HepG2 (cell line): ENCODE measurements around the gene SEMA3C. TPM values are rescaled to one million over a fixed set of nuclear protein-coding genes. Genes with fewer than 3 reads are reported as not detected.

Source experiments
- BORCS8-MEF2B ChIP-seq: sonication (generic); formaldehyde crosslinking; IDR thresholded peaks from 2 replicates; pipeline ENCODE4 v1.8.0; 2022; ENCODE audit warnings: mild to moderate bottlenecking, missing genetic modification reagents
- KLF15 ChIP-seq: sonication (generic); formaldehyde crosslinking; IDR thresholded peaks from 2 replicates; pipeline ENCODE4 v1.8.1; 2023; ENCODE audit warnings: borderline replicate concordance, mild to moderate bottlenecking, inconsistent platforms, missing genetic modification reagents, mixed read lengths
- SRSF9 ChIP-seq: fragments of 200-400 bp; formaldehyde crosslinking; IDR thresholded peaks from 2 replicates; pipeline ENCODE4 v1.6.1; 2018; ENCODE audit warnings: borderline replicate concordance, mild to moderate bottlenecking, low read depth, low read length; ENCODE audit not compliant: insufficient read depth, poor library complexity, severe bottlenecking
- ZNF205 ChIP-seq: IDR thresholded peaks from 2 replicates; pipeline ENCODE4 v1.6.1; 2018; ENCODE audit warnings: missing biosample characterization, missing genetic modification reagents
- ZNF274 ChIP-seq: sonication (generic); formaldehyde crosslinking; IDR thresholded peaks from 2 replicates; pipeline ENCODE4 v1.5.1; 2020; ENCODE audit warnings: mild to moderate bottlenecking, missing genetic modification reagents
- ZNF382 ChIP-seq: sonication (generic); formaldehyde crosslinking; IDR thresholded peaks from 2 replicates; pipeline ENCODE4 v1.5.0; 2020; ENCODE audit warnings: missing genetic modification reagents, mild to moderate bottlenecking, borderline replicate concordance
- ZNF772 ChIP-seq: sonication (generic); formaldehyde crosslinking; IDR thresholded peaks from 2 replicates; pipeline ENCODE4 v1.5.0; 2020; ENCODE audit warnings: mild to moderate bottlenecking, missing genetic modification reagents
- polyA plus RNA-seq, 8 experiments: library from polyadenylated mRNA; depleted of rRNA in 3 of 8; stranded (reverse) in 7 of 8; unstranded in 1 of 8; fragments of >200 nt; fragmentation: Illumina TruSeq in 4 of 8; extraction: Trizol in 4 of 8; gene quantifications; 2 replicates each; pipeline versions ENCODE4 v1.2.1 to v1.2.3, GENCODE V29; 2011 to 2016; ENCODE audit warnings: low read depth in 4 of 8, missing spikeins in 1 of 8, mixed read lengths in 1 of 8; ENCODE audit not compliant: insufficient read depth in 1 of 8
- total RNA-seq, 5 experiments: library from RNA; depleted of rRNA; stranded (reverse); fragments of >200 nt; fragmentation: Illumina TruSeq; extraction: Trizol; gene quantifications; 2 replicates each; pipeline ENCODE4 v1.2.3, GENCODE V29; 2016; ENCODE audit warnings: low read depth in 1 of 5
- TF ChIP-seq, protein P1 (sequence below): sonication (generic); formaldehyde crosslinking; IDR thresholded peaks from one replicate; pipeline ENCODE4 v1.5.1; 2020; ENCODE audit warnings: mild to moderate bottlenecking, missing genetic modification reagents; ENCODE audit errors: not compliant biosample characterization
- TF ChIP-seq, protein P2 (sequence below): IDR thresholded peaks from 2 replicates; pipeline ENCODE4 v1.6.1; 2016; ENCODE audit warnings: mild to moderate bottlenecking
- TF ChIP-seq, protein P3 (sequence below): sonication (generic); formaldehyde crosslinking; IDR thresholded peaks from 2 replicates; pipeline ENCODE4 v1.4.0; 2020; ENCODE audit warnings: missing genetic modification reagents

SEMA3C gene
- total and polyA plus RNA-seq, 2 of the 13 experiments (the other 11 are each of a cell fraction or from before 2014, with no cell fraction given): 0.05 to 0.13 TPM

DNA sequence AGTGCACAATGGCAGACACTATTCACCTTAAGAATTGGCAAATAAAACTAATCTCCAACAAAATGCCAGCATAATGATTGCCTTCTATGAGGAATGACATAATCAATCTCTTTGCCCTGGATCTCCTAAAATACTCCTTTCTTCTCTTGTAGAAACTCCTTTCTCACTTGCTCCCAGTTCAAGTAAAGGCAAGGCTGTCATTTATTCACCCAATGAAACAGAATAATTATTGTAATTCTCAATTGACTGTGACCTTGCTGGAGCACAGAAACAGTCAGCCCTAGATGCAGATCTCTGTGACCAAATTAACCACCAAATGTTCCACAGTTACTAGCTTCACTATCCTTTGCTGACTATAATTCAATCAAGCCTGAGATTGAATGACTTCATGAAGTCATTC is 99.3 kb downstream of the SEMA3C start (continued):
- TF ChIP-seq, protein P1, sequence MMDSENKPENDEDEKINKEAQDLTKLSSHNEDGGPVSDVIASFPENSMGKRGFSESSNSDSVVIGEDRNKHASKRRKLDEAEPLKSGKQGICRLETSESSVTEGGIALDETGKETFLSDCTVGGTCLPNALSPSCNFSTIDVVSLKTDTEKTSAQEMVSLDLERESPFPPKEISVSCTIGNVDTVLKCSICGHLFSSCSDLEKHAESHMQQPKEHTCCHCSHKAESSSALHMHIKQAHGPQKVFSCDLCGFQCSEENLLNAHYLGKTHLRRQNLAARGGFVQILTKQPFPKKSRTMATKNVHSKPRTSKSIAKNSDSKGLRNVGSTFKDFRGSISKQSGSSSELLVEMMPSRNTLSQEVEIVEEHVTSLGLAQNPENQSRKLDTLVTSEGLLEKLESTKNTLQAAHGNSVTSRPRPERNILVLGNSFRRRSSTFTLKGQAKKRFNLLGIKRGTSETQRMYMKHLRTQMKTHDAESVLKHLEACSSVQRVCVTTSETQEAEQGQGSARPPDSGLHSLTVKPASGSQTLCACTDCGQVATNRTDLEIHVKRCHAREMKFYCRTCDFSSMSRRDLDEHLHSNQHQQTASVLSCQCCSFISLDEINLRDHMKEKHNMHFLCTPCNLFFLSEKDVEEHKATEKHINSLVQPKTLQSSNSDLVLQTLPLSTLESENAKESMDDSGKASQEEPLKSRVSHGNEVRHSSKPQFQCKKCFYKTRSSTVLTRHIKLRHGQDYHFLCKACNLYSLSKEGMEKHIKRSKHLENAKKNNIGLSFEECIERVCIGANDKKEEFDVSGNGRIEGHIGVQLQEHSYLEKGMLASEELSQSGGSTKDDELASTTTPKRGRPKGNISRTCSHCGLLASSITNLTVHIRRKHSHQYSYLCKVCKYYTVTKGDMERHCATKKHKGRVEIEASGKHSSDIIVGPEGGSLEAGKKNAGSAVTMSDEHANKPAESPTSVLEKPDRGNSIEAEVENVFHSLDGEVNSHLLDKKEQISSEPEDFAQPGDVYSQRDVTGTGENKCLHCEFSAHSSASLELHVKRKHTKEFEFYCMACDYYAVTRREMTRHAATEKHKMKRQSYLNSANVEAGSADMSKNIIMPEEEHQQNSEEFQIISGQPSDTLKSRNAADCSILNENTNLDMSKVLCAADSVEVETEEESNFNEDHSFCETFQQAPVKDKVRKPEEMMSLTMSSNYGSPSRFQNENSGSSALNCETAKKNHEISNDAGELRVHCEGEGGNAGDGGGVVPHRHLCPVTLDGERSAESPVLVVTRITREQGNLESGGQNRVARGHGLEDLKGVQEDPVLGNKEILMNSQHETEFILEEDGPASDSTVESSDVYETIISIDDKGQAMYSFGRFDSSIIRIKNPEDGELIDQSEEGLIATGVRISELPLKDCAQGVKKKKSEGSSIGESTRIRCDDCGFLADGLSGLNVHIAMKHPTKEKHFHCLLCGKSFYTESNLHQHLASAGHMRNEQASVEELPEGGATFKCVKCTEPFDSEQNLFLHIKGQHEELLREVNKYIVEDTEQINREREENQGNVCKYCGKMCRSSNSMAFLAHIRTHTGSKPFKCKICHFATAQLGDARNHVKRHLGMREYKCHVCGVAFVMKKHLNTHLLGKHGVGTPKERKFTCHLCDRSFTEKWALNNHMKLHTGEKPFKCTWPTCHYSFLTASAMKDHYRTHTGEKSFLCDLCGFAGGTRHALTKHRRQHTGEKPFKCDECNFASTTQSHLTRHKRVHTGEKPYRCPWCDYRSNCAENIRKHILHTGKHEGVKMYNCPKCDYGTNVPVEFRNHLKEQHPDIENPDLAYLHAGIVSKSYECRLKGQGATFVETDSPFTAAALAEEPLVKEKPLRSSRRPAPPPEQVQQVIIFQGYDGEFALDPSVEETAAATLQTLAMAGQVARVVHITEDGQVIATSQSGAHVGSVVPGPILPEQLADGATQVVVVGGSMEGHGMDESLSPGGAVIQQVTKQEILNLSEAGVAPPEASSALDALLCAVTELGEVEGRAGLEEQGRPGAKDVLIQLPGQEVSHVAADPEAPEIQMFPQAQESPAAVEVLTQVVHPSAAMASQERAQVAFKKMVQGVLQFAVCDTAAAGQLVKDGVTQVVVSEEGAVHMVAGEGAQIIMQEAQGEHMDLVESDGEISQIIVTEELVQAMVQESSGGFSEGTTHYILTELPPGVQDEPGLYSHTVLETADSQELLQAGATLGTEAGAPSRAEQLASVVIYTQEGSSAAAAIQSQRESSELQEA (CRISPR knock-in tag): no peak
- TF ChIP-seq, protein P2, sequence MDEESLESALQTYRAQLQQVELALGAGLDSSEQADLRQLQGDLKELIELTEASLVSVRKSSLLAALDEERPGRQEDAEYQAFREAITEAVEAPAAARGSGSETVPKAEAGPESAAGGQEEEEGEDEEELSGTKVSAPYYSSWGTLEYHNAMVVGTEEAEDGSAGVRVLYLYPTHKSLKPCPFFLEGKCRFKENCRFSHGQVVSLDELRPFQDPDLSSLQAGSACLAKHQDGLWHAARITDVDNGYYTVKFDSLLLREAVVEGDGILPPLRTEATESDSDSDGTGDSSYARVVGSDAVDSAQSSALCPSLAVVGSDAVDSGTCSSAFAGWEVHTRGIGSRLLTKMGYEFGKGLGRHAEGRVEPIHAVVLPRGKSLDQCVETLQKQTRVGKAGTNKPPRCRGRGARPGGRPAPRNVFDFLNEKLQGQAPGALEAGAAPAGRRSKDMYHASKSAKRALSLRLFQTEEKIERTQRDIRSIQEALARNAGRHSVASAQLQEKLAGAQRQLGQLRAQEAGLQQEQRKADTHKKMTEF (CRISPR knock-in tag): no peak
- TF ChIP-seq ZNF772 (no peak), SRSF9 (no peak), BORCS8-MEF2B (CRISPR knock-in tag) (no peak), ZNF382 (CRISPR knock-in tag) (no peak), ZNF274 (CRISPR knock-in tag) (no peak), KLF15 (CRISPR knock-in tag) (no peak), ZNF205 (no peak)
- TF ChIP-seq, protein P3, sequence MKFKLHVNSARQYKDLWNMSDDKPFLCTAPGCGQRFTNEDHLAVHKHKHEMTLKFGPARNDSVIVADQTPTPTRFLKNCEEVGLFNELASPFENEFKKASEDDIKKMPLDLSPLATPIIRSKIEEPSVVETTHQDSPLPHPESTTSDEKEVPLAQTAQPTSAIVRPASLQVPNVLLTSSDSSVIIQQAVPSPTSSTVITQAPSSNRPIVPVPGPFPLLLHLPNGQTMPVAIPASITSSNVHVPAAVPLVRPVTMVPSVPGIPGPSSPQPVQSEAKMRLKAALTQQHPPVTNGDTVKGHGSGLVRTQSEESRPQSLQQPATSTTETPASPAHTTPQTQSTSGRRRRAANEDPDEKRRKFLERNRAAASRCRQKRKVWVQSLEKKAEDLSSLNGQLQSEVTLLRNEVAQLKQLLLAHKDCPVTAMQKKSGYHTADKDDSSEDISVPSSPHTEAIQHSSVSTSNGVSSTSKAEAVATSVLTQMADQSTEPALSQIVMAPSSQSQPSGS (CRISPR knock-in tag): no peak
